ENCODE measurements around the gene NUPR2. TPM values are rescaled to one million over a fixed set of nuclear protein-coding genes. Genes with fewer than 3 reads are reported as not detected.
"Not testable (repeated sequence)": the region's sequence is repeated elsewhere in the genome, so short reads cannot be mapped to it uniquely, and the experiment has no call there.

The NUPR2 gene
- total RNA-seq, 1 donor from 2014 or later, result 0.20 TPM

DNA sequence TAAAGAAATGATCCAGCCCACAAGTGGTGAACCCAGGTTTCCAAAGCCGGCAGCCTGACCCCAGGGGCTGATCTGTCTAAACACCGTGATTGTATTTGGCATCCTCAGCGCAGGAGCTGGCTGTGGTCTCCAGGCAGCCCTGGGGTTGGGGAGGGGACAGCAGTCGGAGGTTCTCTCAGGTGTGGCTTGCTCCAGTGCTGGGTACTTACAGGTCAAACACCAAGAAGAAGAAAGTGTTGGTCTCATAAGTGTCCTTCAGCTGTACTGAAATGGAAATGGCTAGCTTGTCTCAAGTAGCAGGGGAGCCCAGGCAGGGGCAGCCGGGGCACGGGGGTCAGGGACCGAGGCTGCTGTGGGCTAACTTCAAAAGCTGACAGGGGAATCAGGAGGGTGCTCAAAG is 29.5 kb downstream of the NUPR2 start:
- DNase-seq (ENCODE audit: low read depth), result no peak

DNA sequence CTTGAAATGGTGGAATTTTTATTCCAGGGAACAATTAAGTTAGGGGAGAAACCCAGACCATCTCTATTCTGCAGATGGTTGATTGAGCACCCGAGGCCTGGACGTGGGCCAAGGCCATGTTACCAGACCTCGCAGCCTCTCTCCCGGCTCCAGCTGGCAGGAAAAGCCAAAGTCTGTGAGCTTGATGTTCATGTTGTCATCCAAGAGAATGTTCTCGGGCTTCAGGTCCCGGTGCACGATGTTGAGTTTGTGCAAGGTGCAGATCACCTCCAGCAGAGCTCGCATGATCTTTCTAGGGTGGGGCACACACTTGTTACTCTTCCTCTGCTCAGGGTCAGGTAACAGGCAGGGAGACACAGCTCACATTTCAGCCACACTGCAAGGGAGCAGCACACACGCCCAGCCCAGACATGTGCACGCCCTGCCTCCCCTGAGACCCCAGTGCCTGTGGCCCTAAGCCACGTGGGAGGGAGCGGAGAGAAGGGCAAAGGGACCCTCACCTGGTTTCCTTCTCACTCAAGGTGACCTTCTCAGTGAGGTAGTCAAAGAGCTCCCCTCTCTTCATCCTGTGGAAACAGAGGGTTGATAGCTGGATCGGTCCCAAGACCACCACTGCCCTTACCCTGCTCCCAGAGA is 32.9 kb downstream of the NUPR2 start:
- DNase-seq (ENCODE audit: low read depth), result peak; percentile 32

DNA sequence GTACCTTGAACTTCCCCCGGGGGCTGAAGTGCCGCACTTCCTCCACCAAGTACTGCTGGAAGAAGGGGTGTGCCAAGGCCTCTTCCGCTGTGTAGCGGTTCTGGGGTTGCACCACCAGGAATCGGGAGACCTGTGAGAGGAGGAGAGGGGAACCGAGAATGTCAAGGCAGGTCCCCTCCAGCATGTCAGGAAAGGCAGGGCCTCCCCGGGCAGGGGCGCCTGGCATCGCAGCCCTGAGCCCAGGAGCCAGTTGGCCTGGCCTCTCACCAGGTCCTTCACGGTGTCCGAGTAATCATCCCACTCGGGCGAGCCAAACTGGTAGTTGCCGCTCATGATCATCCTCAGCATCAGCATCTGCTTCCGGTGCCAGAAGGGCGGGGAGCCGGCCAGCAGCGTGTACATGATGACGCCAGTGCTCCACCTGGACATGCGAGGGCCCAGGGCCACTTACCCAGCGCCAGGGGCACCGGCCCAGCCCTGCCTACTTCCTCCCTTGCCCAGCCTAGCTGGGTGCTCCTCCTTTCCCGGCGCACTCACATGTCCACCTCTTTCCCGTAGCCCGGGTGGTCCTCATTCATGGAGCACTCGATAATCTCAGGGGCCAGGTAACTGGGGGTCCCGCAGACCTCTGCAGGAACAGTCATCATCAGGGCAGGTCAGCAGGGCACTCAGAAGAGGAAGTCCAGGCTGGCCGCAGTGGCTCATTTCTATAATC is 34.4 kb downstream of the NUPR2 start:
- DNase-seq (ENCODE audit: low read depth), result no peak

DNA sequence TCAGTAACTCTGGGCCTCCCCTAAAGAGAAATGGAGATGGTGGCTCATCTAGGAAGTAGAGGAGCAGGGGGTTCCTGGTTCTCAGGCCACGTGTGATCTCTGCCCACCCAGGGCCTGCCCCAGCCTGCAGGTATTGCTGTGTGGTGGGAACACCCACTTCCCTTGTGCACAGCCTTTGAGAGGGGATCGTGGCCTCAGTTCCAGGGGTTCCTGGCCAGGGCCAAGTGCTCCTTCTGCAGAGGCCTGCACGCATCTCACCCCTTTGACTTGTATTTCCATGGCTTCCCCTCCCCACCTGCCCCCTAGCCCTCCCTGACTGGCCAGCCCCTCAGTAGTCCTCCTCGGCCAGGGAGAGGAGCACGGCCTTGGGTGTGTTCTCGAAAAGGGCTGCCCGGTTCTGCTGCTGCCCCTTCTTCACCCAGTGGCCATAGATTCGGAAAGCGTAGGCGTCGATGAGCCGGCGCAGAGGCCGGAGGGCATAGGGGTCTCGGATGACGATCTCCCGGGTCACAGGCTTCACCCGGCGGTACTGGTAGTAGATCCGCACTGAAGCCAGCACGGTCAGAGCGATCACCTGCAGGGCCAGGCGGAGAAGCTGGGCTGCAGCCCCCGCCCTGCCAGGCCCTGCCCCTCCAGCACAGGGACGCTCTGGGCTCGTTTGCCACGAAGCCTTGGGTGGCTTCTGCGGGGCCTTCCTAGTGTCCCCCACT is 35.3 kb downstream of the NUPR2 start:
- not testable (repeated sequence) for DNase-seq (ENCODE audit: low read depth)

DNA sequence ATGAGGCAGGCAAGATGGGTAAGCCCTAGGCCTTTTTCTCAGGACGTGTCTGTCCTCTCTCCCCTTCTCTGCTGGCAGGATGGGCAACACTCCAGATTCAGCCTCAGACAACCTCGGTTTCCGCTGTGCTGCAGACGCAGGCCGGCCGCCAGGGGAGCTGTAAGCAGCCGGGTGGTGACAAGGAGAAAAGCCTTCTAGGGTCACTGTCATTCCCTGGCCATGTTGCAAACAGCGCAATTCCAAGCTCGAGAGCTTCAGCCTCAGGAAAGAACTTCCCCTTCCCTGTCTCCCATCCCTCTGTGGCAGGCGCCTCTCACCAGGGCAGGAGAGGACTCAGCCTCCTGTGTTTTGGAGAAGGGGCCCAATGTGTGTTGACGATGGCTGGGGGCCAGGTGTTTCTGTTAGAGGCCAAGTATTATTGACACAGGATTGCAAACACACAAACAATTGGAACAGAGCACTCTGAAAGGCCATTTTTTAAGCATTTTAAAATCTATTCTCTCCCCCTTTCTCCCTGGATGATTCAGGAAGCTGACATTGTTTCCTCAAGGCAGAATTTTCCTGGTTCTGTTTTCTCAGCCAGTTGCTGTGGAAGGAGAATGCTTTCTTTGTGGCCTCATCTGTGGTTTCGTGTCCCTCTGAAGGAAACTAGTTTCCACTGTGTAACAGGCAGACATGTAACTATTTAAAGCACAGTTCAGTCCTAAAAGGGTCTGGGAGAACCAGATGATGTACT is 36.6 kb downstream of the NUPR2 start:
- no peak for DNase-seq (ENCODE audit: low read depth)

DNA sequence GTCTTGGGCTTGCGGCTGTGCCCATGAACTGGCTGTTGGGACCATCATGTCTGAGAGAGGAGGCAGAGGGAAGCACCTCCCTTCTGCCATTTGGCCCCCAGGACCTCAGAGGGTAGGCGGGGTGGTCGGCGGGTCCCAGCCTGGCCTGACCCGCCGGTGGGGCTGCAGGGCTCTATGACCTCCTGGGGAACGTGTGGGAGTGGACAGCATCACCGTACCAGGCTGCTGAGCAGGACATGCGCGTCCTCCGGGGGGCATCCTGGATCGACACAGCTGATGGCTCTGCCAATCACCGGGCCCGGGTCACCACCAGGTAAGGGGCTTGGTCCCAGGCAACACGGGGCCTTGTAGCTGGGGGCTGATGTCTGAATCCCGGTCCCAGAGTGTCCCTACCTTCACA is 38.0 kb downstream of the NUPR2 start:
- DNase-seq (ENCODE audit: low read depth), result no peak

DNA sequence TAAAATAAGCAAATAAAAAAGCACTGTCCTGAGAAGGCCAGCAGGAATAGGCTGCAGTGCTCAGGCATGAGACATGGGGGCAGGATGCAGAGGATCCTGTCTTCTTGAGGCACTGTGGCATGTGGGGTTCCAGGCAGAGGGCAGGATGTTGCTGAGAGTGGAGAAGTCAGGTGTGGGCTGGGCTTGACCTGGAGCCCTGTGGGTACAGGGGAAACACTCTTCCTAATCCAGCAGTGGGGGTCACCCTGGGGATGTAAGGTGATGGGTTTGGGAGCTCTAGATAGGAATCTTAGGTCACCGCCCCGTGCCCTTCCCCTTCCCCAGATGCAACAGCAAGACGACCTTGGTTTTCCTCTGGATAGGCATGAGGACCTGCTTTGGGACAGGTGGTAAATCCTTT is 38.5 kb downstream of the NUPR2 start:
- no peak for DNase-seq (ENCODE audit: low read depth)

DNA sequence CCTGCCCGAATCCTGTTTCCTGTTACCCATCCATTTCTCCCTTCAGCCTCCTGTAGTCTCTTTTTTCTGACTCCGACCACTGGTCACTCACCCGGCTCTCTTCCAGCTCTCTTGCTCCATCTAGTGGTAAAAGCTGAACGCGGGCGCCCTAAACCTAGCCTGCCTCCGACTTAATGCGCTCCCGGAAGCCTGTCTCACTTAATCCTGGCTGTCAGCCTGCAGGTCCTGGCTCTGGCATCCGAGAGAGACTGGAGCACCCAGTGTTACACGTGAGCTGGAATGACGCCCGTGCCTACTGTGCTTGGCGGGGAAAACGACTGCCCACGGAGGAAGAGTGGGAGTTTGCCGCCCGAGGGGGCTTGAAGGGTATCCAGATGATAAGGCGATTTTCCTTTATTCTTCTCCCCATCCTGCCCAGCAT is 41.8 kb downstream of the NUPR2 start:
- peak; percentile 62 for DNase-seq (ENCODE audit: low read depth)

DNA sequence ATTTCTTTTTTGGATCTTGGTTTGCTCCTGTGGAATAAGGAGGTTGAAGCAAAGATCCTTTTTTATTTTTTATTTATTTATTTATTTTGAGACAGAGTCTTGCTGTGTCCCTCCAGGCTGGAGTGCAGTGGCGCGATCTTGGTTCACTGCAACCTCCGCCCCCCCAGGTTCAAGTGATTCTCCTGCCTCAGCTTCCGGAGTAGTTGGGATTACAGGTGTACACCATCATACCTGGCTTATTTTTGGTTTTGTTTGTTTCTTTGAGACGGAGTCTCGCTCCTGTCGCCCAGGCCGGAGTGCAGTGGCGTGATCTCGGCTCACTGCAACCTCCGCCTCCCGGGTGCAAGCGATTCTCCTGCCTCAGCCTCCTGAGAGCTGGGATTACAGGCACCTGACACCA is 49.8 kb downstream of the NUPR2 start:
- DNase-seq (ENCODE audit: low read depth), result not testable (repeated sequence)

Other genes starting within 250 kb of the NUPR2 start
- gene ZNF713, start 229.0 kb downstream of the NUPR2 start, total RNA-seq, result 3.5 and 7.0 TPM in 2 replicates
- 15.6 and 28.0 TPM in 2 replicates for gene MRPS17, start 164.5 kb downstream of the NUPR2 start, total RNA-seq
- gene NIPSNAP2, start 151.8 kb downstream of the NUPR2 start, total RNA-seq, result 58.0 and 78.6 TPM in 2 replicates
- 42.7 and 90.6 TPM in 2 replicates for gene PSPH, start 65.0 kb downstream of the NUPR2 start, total RNA-seq
- 184 and 264 TPM in 2 replicates for gene CCT6A, start 64.7 kb downstream of the NUPR2 start, total RNA-seq
- 130 and 194 TPM in 2 replicates for gene SUMF2, start 52.1 kb downstream of the NUPR2 start, total RNA-seq
- 0.15 TPM in 1 of 2 replicates, not detected in the other for gene PHKG1, start 23.5 kb downstream of the NUPR2 start, total RNA-seq
- 215 and 649 TPM in 2 replicates for gene CHCHD2, start 9.9 kb downstream of the NUPR2 start, total RNA-seq

Data from renal cortical epithelial cell (primary cell).